Measurements from ENCODE around the gene RAB11FIP2. TPM values are rescaled to one million over a fixed set of nuclear protein-coding genes. Genes with fewer than 3 reads are reported as not detected.

Gene RAB11FIP2
- total RNA-seq, 4 donors from 2014 or later = 40.0 to 98.6 (median 74.4) TPM

DNA sequence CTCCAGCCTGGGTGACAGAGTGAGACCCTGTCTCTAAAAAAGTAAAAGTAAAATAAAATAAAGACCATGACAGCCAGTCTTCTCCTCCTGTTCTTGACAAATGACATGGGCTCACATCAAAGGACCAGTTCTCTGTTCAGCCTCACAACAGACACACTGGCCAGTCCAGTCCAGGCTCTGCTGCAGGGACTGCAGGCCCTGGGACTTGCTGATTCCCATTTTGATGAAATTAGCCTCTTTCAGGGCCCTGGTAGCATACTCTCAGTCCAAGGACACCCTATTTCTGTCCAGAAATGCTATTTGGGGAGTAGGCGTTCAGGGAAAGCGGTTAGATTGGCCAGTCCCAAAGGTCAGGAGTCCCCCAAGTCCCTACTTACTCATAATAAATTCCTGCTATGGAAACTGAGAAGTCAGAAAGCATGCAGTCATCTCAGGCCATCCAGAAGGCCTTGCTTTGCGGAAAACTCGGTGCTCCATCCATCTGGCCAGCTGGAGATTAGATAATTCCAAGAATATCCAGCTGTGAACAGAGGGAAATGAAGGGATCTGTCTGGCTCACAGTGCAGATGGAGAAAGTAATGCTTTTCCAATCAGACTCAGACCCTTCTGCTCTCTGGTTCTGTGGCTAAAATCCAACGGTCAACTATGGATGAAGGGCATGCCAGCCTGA, 74.4 kb downstream of the RAB11FIP2 start:
- DNase-seq = no peak
- TF ChIP-seq, protein P1, sequence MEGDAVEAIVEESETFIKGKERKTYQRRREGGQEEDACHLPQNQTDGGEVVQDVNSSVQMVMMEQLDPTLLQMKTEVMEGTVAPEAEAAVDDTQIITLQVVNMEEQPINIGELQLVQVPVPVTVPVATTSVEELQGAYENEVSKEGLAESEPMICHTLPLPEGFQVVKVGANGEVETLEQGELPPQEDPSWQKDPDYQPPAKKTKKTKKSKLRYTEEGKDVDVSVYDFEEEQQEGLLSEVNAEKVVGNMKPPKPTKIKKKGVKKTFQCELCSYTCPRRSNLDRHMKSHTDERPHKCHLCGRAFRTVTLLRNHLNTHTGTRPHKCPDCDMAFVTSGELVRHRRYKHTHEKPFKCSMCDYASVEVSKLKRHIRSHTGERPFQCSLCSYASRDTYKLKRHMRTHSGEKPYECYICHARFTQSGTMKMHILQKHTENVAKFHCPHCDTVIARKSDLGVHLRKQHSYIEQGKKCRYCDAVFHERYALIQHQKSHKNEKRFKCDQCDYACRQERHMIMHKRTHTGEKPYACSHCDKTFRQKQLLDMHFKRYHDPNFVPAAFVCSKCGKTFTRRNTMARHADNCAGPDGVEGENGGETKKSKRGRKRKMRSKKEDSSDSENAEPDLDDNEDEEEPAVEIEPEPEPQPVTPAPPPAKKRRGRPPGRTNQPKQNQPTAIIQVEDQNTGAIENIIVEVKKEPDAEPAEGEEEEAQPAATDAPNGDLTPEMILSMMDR (IDR thresholded peaks at IDR 0.05) = no peak
- no peak for TF ChIP-seq POLR2A (IDR thresholded peaks at IDR 0.05)
- intact Hi-C loops (cut with DNase I; ENCODE audit: low total_unique reads) = no loop called here
- no peaks in the 10 kb centered on the region for H3K27me3 ChIP-seq
- no peaks in the 10 kb centered on the region for H3K4me1 ChIP-seq
- no peak overlapping the region for H3K4me3 ChIP-seq
- H3K27ac ChIP-seq = no peak overlapping the region
- no peaks in the 10 kb centered on the region for H3K36me3 ChIP-seq
- H3K9me3 ChIP-seq = no peaks in the 10 kb centered on the region

DNA sequence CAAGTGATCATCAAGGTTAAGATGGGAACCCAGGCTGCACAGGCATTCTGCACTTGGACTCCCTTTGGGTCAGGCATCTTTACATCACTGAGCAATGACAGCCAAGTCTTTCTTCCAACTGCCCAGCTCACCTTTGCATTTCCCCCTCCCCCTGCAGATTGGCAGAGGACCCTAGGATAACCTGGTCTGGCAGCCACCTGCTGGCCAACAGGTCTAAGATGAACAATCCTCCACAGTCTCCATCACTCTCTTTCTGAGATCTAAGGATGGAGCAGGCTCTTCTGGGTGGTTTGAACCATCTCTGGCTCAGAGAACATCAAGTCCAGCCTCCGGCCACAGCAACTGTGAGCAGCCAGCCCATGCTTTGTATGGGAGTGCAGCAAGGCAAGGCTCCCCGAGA, 75.8 kb downstream of the RAB11FIP2 start:
- Histone ChIP-seq H3K27ac (no peak overlapping the region), H3K27me3 (no peaks in the 10 kb centered on the region), H3K4me3 (no peak overlapping the region), H3K4me1 (no peaks in the 10 kb centered on the region), H3K9me3 (no peaks in the 10 kb centered on the region), H3K36me3 (no peaks in the 10 kb centered on the region)
- DNase-seq = no peak
- TF ChIP-seq, protein P1 (IDR thresholded peaks at IDR 0.05) = no peak
- no peak for TF ChIP-seq POLR2A (IDR thresholded peaks at IDR 0.05)
- intact Hi-C loops (cut with DNase I; ENCODE audit: low total_unique reads) = no loop called here

DNA sequence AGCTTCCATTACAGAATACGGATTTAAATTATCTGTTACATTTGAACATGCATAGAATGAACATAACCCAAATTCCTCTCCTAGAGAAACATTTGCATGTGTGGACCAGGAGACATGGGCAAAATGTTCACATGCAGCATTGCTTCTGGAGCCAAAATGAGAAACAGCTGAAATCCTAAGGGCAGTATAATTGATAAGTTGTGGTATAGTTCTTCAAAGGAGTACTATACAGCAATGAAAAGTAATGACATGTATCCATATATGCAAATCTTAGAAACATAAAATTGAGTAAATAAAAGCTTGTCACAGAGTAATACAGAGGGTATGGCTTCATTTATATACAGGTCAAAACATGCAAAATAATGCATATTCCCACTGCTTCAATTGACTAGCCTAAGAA, 77.1 kb downstream of the RAB11FIP2 start:
- DNase-seq = no peak
- intact Hi-C loops (cut with DNase I; ENCODE audit: low total_unique reads) = no loop called here
- Histone ChIP-seq H3K27me3 (no peaks in the 10 kb centered on the region), H3K4me3 (no peak overlapping the region), H3K4me1 (no peaks in the 10 kb centered on the region), H3K27ac (no peak overlapping the region), H3K36me3 (no peaks in the 10 kb centered on the region), H3K9me3 (no peaks in the 10 kb centered on the region)
- TF ChIP-seq, protein P1 (IDR thresholded peaks at IDR 0.05) = no peak

DNA sequence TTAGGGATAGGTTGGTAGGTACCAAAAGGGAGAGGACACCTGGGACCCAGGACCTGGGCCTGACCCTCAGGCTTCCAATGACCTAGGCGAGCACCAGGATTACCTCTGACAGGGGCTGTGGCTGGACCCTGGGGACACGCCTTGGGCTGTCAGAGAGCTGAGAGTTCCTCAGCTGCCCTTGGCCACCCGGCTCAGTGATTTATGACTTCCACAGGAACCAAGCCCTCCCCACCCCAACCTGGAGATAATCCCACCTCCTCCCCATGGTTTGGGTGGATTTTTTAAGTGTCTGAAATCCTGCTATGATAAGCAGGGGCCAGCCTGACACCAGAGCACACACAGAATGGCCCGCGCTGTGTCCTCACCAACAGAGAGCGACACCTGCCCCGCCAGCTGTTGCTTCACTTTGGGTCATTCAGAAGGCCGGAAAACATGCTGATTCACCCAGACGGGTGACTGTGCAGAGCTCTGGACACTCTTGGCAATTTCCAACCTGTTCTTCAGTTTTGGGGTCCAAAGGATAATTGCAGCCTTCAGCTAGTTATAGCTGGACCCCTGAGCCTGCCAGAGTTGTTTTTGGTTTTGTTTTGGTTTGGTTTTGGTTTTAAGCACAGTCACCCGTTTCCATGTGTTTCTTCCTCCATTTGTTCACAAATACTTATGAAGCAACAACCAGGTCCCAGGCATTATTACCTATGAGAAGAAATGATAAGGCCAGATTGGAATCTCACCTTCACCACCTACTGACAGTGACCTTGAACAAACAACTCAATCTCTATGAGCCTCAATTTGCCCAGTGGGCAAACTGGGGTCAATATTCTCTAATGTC, 78.2 kb downstream of the RAB11FIP2 start:
- TF ChIP-seq, protein P1 (IDR thresholded peaks at IDR 0.05) = no peak
- TF ChIP-seq POLR2A (IDR thresholded peaks at IDR 0.05) = no peak
- intact Hi-C loops (cut with DNase I; ENCODE audit: low total_unique reads) = no loop called here

DNA sequence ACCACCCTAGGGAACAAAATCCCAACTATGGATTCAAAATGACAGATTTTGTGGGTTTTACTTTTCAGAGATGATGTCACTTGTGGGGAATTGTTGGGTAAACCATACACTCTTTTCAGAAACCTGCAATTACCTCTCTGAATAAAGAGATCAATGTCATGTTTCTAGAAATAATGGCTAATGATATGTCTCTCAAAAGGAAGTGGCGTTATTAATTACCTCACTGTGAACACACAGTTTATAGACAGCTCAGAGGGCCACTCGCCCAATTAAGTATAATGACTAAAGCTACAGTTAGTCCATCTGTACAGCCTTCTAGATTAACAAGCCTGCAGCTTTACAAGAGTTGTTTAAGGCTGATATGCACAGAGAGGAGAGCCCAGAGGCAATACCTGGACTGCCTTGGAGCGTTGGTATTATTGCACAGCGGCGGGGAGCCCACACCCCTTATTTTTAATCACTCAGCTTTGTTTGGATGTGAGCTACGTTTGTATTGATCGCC, 79.5 kb downstream of the RAB11FIP2 start:
- intact Hi-C loops (cut with DNase I; ENCODE audit: low total_unique reads) = no loop called here
- no peak for TF ChIP-seq POLR2A (IDR thresholded peaks at IDR 0.05)
- TF ChIP-seq, protein P1 (IDR thresholded peaks at IDR 0.05) = no peak
- H3K27me3 ChIP-seq = no peaks in the 10 kb centered on the region

More for the DNA sequence above, 78.2 kb downstream of the RAB11FIP2 start:
- Histone ChIP-seq H3K9me3 (no peaks in the 10 kb centered on the region), H3K27me3 (no peaks in the 10 kb centered on the region), H3K4me3 (no peak overlapping the region), H3K4me1 (no peaks in the 10 kb centered on the region), H3K36me3 (no peaks in the 10 kb centered on the region), H3K27ac (no peak overlapping the region)
- DNase-seq = no peak

More for the DNA sequence above, 79.5 kb downstream of the RAB11FIP2 start:
- H3K9me3 ChIP-seq = no peaks in the 10 kb centered on the region
- no peak overlapping the region for H3K4me3 ChIP-seq
- H3K27ac ChIP-seq = no peak overlapping the region
- DNase-seq = no peak
- no peaks in the 10 kb centered on the region for H3K4me1 ChIP-seq
- no peaks in the 10 kb centered on the region for H3K36me3 ChIP-seq

All from uterus (tissue), 4 donors.